ENCODE measurements around the gene PIK3R5. TPM values are rescaled to one million over a fixed set of nuclear protein-coding genes. Genes with fewer than 3 reads are reported as not detected.
A peak's percentile ranks its signal among the peaks of the same experiment; 100 is the strongest.
"Not testable (repeated sequence)": the region's sequence is repeated elsewhere in the genome, so short reads cannot be mapped to it uniquely, and the experiment has no call there.

PIK3R5 gene
- total RNA-seq, 1 donor from 2014 or later, result 2.1 TPM

GRCh38 chr17:9002606-9003354 is 37.3 kb upstream of the PIK3R5 start:
- Histone ChIP-seq H3K27me3 (ENCODE audit: control insufficient read depth in 3 of 3, insufficient read depth in 3 of 3, low read length in 3 of 3) (peaks cover 34 to 38% (median 37%) of the 10 kb centered on the region in 3 donors), H3K4me3 (ENCODE audit: low read length in 3 of 3) (peak overlapping the region in 1 of 3 donors; percentile 20), H3K36me3 (ENCODE audit: control insufficient read depth in 3 of 3, insufficient read depth in 3 of 3, low read length in 3 of 3) (no peaks in the 10 kb centered on the region), H3K9ac (ENCODE audit: low read depth in 1 of 3, low read length in 3 of 3) (no peak overlapping the region), H3K4me1 (ENCODE audit: control insufficient read depth in 3 of 3, insufficient read depth in 3 of 3, low read length in 3 of 3) (peaks cover 0 to 4% (median 0%) of the 10 kb centered on the region in 3 donors), H3K9me3 (ENCODE audit: control insufficient read depth in 3 of 3, low read length in 3 of 3) (no peaks in the 10 kb centered on the region), H3K27ac (ENCODE audit: low read depth, low read length) (no peak overlapping the region)

- Histone ChIP-seq H3K27ac (ENCODE audit: low read depth, low read length) (no peak overlapping the region), H3K9me3 (ENCODE audit: control insufficient read depth in 3 of 3, low read length in 3 of 3) (no peaks in the 10 kb centered on the region), H3K36me3 (ENCODE audit: control insufficient read depth in 3 of 3, insufficient read depth in 3 of 3, low read length in 3 of 3) (no peaks in the 10 kb centered on the region), H3K4me3 (ENCODE audit: low read length in 3 of 3) (no peak overlapping the region), H3K4me1 (ENCODE audit: control insufficient read depth in 3 of 3, insufficient read depth in 3 of 3, low read length in 3 of 3) (peaks cover 0 to 4% (median 0%) of the 10 kb centered on the region in 3 donors), H3K9ac (ENCODE audit: low read depth in 1 of 3, low read length in 3 of 3) (no peak overlapping the region), H3K27me3 (ENCODE audit: control insufficient read depth in 3 of 3, insufficient read depth in 3 of 3, low read length in 3 of 3) (peaks cover 34 to 38% (median 37%) of the 10 kb centered on the region in 3 donors)
Measured at GRCh38 chr17:9002227-9002605, 36.7 kb upstream of the PIK3R5 start.

DNA sequence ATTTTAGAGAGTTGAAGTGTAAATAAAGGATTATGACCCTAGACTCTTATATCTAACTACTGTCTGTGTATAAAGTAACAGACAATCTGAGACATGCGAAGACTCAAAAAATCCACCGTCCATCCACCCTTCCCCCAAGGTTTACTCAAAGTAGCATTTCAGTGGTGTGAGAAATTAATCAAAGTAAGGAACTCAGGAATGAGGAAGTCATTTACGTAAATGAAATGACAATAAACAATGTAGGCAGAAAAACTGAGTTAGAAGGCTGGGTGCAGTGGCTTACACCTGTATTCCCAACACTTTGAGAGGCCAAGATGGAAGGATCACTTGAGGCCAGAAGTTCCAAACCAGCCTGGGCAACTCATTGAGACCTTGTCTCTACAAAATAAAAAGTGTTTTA is 36.1 kb upstream of the PIK3R5 start:
- Histone ChIP-seq H3K9ac (ENCODE audit: low read depth in 1 of 3, low read length in 3 of 3) (no peak overlapping the region), H3K36me3 (ENCODE audit: control insufficient read depth in 3 of 3, insufficient read depth in 3 of 3, low read length in 3 of 3) (no peaks in the 10 kb centered on the region), H3K4me1 (ENCODE audit: control insufficient read depth in 3 of 3, insufficient read depth in 3 of 3, low read length in 3 of 3) (peaks cover 0 to 4% (median 0%) of the 10 kb centered on the region in 3 donors), H3K27ac (ENCODE audit: low read depth, low read length) (no peak overlapping the region), H3K9me3 (ENCODE audit: control insufficient read depth in 3 of 3, low read length in 3 of 3) (no peaks in the 10 kb centered on the region), H3K27me3 (ENCODE audit: control insufficient read depth in 3 of 3, insufficient read depth in 3 of 3, low read length in 3 of 3) (peaks cover 33 to 36% (median 35%) of the 10 kb centered on the region in 3 donors), H3K4me3 (ENCODE audit: low read length in 3 of 3) (no peak overlapping the region)

GRCh38 chr17:8997994-8998628 is 32.6 kb upstream of the PIK3R5 start:
- H3K4me1 ChIP-seq (ENCODE audit: control insufficient read depth in 3 of 3, insufficient read depth in 3 of 3, low read length in 3 of 3), result no peaks in the 10 kb centered on the region
- H3K27ac ChIP-seq (ENCODE audit: low read depth, low read length), result no peak overlapping the region
- no peaks in the 10 kb centered on the region for H3K36me3 ChIP-seq (ENCODE audit: control insufficient read depth in 3 of 3, insufficient read depth in 3 of 3, low read length in 3 of 3)
- H3K9ac ChIP-seq (ENCODE audit: low read depth in 1 of 3, low read length in 3 of 3), result no peak overlapping the region
- H3K9me3 ChIP-seq (ENCODE audit: control insufficient read depth in 3 of 3, low read length in 3 of 3), result no peaks in the 10 kb centered on the region
- H3K27me3 ChIP-seq (ENCODE audit: control insufficient read depth in 3 of 3, insufficient read depth in 3 of 3, low read length in 3 of 3), result peaks cover 6 to 8% (median 6%) of the 10 kb centered on the region in 3 donors
- no peak overlapping the region for H3K4me3 ChIP-seq (ENCODE audit: low read length in 3 of 3)

- no peaks in the 10 kb centered on the region for H3K4me1 ChIP-seq (ENCODE audit: control insufficient read depth in 3 of 3, insufficient read depth in 3 of 3, low read length in 3 of 3)
- no peak overlapping the region for H3K4me3 ChIP-seq (ENCODE audit: low read length in 3 of 3)
Measured at GRCh38 chr17:8995711-8996110, 30.2 kb upstream of the PIK3R5 start.

DNA sequence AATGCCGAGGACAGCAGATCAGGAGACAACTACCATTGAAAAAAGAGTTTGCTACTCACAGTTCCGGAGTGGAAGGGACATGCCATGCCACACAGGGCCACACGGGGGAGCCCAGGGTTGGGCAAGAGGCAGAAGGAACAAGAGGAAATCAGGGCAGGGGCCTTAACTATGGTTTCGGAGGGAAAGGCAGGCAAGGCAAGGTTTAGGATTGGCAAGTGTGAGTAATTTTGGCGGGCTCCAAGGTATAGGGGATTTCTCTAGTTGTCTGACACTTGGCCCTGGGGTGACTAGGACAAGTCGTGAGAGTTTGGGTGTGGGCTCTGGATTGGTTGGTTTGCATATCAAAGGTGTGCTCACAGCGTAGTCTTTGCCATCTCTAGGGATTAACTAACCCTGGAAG is 28.8 kb upstream of the PIK3R5 start:
- Histone ChIP-seq H3K36me3 (ENCODE audit: control insufficient read depth in 3 of 3, insufficient read depth in 3 of 3, low read length in 3 of 3) (no peaks in the 10 kb centered on the region), H3K9me3 (ENCODE audit: control insufficient read depth in 3 of 3, low read length in 3 of 3) (no peaks in the 10 kb centered on the region), H3K4me3 (ENCODE audit: low read length in 3 of 3) (no peak overlapping the region), H3K27ac (ENCODE audit: low read depth, low read length) (no peak overlapping the region), H3K27me3 (ENCODE audit: control insufficient read depth in 3 of 3, insufficient read depth in 3 of 3, low read length in 3 of 3) (no peaks in the 10 kb centered on the region), H3K4me1 (ENCODE audit: control insufficient read depth in 3 of 3, insufficient read depth in 3 of 3, low read length in 3 of 3) (no peaks in the 10 kb centered on the region), H3K9ac (ENCODE audit: low read depth in 1 of 3, low read length in 3 of 3) (no peak overlapping the region)

More at GRCh38 chr17:8995711-8996110, 30.2 kb upstream of the PIK3R5 start:
- Histone ChIP-seq H3K36me3 (ENCODE audit: control insufficient read depth in 3 of 3, insufficient read depth in 3 of 3, low read length in 3 of 3) (no peaks in the 10 kb centered on the region), H3K27me3 (ENCODE audit: control insufficient read depth in 3 of 3, insufficient read depth in 3 of 3, low read length in 3 of 3) (no peaks in the 10 kb centered on the region), H3K9ac (ENCODE audit: low read depth in 1 of 3, low read length in 3 of 3) (no peak overlapping the region), H3K27ac (ENCODE audit: low read depth, low read length) (no peak overlapping the region), H3K9me3 (ENCODE audit: control insufficient read depth in 3 of 3, low read length in 3 of 3) (no peaks in the 10 kb centered on the region)

DNA sequence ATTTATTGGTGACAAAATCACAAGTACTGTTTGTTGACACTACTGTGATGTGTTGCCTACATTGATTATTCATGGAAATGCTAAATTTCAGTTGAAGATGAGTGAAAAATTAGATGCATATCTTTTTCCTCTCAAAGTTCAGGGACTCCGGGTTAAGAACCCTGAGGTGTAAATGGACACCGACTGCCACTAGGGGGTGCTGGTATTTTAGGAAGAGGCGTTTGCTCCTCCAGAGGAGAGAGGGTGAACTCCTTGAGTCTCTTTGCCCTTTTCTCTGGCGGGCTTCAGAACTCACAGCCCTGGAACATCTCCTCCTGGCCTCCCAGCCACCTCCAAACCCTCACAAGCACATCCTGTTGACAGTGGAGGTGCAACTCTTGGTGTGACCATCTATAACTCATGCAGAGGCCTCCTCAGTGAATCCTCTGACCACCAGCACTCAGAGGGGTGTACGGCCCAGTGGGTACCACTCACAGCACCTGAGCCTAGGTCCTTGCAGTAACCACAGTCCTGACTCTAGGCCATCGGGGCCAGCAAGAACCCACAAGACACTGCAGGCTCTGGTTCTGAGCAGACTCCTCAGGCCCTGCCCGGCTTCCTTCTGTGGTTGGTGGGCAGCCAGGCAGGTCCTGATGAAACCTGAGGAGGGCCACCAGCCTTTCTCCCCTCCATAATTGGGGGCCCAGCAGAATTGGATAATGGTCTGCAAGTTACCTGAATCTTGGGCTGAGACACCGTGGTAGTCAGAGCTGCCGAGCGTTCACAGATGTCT is 26.2 kb upstream of the PIK3R5 start:
- Histone ChIP-seq H3K27ac (ENCODE audit: low read depth, low read length) (no peak overlapping the region), H3K36me3 (ENCODE audit: control insufficient read depth in 3 of 3, insufficient read depth in 3 of 3, low read length in 3 of 3) (no peaks in the 10 kb centered on the region), H3K9me3 (ENCODE audit: control insufficient read depth in 3 of 3, low read length in 3 of 3) (no peaks in the 10 kb centered on the region), H3K4me1 (ENCODE audit: control insufficient read depth in 3 of 3, insufficient read depth in 3 of 3, low read length in 3 of 3) (no peaks in the 10 kb centered on the region), H3K4me3 (ENCODE audit: low read length in 3 of 3) (no peak overlapping the region), H3K9ac (ENCODE audit: low read depth in 1 of 3, low read length in 3 of 3) (no peak overlapping the region), H3K27me3 (ENCODE audit: control insufficient read depth in 3 of 3, insufficient read depth in 3 of 3, low read length in 3 of 3) (no peaks in the 10 kb centered on the region)

- H3K4me1 ChIP-seq (ENCODE audit: control insufficient read depth in 3 of 3, insufficient read depth in 3 of 3, low read length in 3 of 3); H3K4me3 ChIP-seq (ENCODE audit: low read length in 3 of 3); H3K9me3 ChIP-seq (ENCODE audit: control insufficient read depth in 3 of 3, low read length in 3 of 3); H3K27me3 ChIP-seq (ENCODE audit: control insufficient read depth in 3 of 3, insufficient read depth in 3 of 3, low read length in 3 of 3); H3K27ac ChIP-seq (ENCODE audit: low read depth, low read length); H3K36me3 ChIP-seq (ENCODE audit: control insufficient read depth in 3 of 3, insufficient read depth in 3 of 3, low read length in 3 of 3); H3K9ac ChIP-seq (ENCODE audit: low read depth in 1 of 3, low read length in 3 of 3): not testable (repeated sequence)
Measured at GRCh38 chr17:8988263-8988935, 22.9 kb upstream of the PIK3R5 start.

DNA sequence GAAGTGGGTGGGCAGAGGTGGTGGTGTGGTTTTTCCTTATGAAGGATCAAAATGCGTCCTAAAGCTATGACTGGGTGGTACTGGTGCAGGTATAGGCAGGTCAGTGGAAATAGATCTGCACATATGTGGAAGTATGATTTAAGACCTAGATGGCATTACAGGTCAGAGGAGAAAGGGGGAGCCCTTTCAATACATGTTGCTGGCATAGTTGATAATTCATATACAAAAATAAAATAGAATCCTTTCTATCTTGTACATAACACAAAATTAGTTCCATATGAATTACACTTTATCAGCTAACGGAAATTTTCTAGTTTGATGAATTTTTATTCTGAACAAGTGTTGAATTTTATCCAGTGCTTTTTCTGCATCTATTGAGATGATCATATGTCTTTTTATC is 20.8 kb upstream of the PIK3R5 start:
- no peaks in the 10 kb centered on the region for H3K36me3 ChIP-seq (ENCODE audit: control insufficient read depth in 3 of 3, insufficient read depth in 3 of 3, low read length in 3 of 3)
- no peak overlapping the region for H3K27ac ChIP-seq (ENCODE audit: low read depth, low read length)
- no peaks in the 10 kb centered on the region for H3K4me1 ChIP-seq (ENCODE audit: control insufficient read depth in 3 of 3, insufficient read depth in 3 of 3, low read length in 3 of 3)
- no peaks in the 10 kb centered on the region for H3K27me3 ChIP-seq (ENCODE audit: control insufficient read depth in 3 of 3, insufficient read depth in 3 of 3, low read length in 3 of 3)
- H3K9ac ChIP-seq (ENCODE audit: low read depth in 1 of 3, low read length in 3 of 3), result no peak overlapping the region
- H3K9me3 ChIP-seq (ENCODE audit: control insufficient read depth in 3 of 3, low read length in 3 of 3), result no peaks in the 10 kb centered on the region
- no peak overlapping the region for H3K4me3 ChIP-seq (ENCODE audit: low read length in 3 of 3)

Data from skeletal muscle tissue (tissue), 4 donors.